ENCODE measurements around the gene CNTNAP2. TPM values are rescaled to one million over a fixed set of nuclear protein-coding genes. Genes with fewer than 3 reads are reported as not detected.

CNTNAP2 gene
- total RNA-seq, 1 donor from 2014 or later, result 110 TPM

DNA sequence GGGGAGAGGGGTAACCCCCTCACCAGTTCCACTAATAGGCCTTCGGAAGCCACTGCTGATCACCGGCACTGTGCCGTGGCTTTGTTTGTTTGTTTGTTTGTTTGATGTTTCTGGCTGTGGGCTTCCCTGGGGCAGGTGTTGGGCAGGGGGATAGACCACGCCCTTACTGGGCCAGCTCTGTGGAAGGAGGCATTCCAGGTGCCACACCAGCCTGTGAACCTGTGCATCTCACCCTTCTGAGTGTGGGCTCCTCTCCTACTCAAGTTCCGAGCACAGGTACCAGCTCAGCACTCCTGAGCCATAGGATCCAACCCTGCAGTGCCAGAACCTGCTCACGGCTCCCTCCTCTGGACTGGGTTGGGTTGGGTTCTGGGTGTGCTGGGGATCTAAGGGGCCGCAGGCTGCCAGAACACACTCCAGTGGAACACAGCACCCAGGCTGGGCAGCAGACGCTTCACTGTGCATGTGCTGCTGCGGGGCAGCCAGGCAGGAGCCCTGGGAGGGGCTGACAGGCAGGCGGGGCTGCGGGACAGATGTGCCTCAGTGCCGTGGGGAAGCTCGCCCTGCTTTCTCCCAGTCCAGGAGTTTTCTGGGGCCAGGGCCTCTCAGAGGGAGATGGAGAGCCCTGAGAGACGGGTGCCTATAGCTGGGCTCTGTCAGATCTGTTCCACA is 1053.9 kb downstream of the CNTNAP2 start:
- DNase-seq (ENCODE audit: low spot score in 2 of 2) (no peak), FAIRE-seq (no peak)

DNA sequence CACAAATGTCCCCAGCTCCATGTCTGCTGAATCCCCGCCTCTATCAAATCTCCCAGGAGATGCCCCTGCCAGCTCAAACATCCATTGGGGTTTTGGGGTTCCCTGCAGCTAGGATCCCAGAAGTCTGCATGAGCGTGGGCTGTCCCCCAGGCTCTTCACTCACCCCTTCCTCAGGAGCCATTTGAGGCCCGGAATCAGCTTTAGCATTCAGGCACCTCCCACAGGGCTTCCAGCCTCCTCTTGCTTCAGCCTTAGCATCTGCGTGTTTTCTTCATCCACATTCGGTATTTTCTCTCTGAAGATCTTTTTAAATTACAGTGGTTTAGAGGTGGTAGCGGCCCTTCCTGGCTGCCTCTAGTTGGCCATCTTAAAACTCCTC is 1054.4 kb downstream of the CNTNAP2 start:
- DNase-seq (ENCODE audit: low spot score in 2 of 2) (no peak), FAIRE-seq (no peak)

DNA sequence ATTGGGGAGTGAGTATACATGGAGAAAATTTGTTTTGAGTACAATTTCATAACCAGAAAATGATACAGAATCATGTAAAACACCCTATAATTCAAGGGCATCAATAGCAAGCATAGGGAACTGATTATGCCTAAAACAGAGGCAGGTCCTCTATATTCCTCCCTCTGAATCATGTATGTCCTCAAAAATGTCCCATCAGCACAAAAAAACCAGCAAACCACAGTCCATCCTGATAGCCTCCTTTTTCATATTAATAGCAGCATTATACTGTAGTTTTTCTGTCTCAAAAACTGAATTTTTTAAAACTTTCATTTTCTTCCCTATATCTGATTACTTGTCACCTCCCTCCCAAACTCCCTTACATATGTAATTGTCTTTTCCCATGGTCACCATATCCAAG is 1057.3 kb downstream of the CNTNAP2 start:
- DNase-seq (ENCODE audit: low spot score in 2 of 2) (no peak), FAIRE-seq (no peak)

DNA sequence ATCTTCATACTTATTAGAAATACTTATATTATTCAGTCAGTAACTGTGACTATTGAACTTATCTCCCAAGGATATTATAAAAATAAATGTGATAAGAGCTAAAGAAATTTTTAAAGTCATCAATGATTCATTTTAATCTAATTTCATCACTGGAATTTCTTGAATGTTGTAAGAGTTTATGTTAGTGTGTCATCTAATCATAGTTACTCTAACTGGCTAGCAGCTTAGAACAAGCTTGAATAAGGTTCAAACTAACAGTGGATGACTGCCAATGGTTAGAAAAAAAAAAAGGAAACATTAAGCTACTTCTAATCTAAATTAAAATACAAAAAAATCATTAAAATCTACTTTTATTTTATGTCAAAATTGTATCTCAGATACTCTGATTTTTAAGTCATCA is 1066.3 kb downstream of the CNTNAP2 start:
- no peak for FAIRE-seq
- DNase-seq (ENCODE audit: low spot score in 2 of 2), result no peak

DNA sequence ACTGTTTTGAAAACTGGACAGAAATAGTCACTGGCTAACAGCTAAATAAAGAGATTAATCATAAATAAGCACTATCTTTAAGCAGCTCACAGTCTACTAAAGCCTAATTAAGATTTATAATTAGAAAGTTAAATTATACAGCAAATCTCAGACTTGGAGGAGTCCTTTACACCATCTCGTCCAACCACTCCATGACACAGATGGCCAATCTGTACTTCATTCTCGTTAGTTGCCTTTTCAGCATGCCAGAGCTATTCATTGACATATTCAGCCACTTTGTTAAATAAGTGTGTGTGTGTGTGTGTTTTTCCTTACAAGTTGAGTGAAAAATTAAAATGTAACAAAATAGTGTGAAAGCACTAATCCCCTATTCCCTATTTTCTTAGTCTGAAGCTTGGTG is 1066.7 kb downstream of the CNTNAP2 start:
- DNase-seq (ENCODE audit: low spot score in 2 of 2) (no peak), FAIRE-seq (no peak)

DNA sequence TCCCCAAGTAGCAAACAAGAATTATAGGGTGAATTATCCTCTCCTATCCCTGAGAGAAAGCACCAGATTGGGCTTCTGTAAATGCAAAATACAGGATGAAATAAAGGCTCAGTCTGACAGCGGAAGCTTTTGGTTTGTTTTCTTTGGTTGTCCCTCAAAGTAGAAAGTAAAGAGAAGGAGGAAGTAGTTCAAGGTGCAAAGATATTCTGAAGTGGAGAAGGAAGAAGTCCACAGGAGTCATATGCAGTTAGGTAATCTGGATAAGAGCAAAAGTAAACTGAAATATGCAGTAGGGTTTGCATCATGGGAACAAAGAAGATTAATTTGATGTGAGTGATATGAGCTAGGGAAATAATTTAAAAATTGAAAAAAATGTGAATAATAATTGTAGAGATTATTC is 1071.9 kb downstream of the CNTNAP2 start:
- DNase-seq (ENCODE audit: low spot score in 2 of 2) (no peak), FAIRE-seq (no peak)

DNA sequence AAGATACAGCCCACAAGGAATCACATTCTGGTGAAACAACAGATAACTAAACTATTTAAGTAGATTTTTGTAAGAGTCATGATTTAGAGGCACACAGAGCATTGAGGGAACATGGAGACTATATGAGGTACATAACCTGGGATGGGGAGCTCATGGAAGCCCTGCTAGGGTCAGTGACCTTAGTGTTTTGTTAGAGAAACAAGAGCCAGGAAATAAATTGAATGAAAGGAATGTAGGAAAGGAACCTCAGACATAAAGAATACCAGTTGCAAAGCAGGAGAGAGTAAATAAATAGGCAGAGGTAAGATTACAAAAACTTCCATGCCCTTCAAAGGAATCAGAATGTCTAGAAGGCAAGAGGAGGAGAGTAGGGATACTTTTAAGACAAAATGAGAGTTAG is 1076.9 kb downstream of the CNTNAP2 start:
- DNase-seq (ENCODE audit: low spot score in 2 of 2), result no peak
- FAIRE-seq, result no peak

DNA sequence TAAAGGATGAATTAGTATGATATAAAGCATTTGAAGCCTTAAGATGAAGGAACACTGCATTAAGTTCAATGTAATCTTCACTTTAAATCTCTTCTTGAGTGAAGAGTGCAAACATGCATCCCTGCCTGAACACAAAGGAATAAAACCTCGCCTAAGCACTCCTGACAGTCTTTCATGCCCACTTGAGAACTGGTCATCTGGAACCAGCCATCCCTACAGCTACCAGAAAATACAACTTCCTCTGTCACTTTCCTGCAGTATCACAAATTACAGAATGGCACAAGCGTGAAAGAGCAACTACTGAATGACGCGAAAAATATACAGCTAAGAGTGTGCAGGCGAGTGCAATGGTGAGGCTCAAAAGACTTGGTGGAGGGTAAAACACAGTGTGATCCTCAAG is 1079.9 kb downstream of the CNTNAP2 start:
- FAIRE-seq (no peak), DNase-seq (ENCODE audit: low spot score in 2 of 2) (no peak)

DNA sequence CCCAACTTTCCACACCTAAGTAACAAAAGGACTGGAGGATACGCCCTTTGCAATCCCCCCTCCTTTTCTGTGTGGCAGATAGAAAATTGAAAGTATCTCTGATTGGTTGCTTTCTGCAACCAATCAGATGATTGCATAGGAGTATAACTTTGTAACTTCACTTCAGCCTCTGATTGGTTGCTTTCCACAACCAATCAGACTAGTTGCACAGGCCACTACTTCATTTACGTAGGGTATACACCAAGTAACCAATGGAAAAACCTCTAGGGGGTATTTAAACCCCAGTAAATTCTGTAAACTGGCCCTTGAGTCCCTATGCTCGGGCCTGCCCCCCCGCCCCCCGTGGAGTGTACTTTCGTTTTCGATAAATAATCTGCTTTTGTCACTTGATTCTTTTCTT is 1080.4 kb downstream of the CNTNAP2 start:
- DNase-seq (ENCODE audit: low spot score in 2 of 2) (no peak), FAIRE-seq (no peak)

DNA sequence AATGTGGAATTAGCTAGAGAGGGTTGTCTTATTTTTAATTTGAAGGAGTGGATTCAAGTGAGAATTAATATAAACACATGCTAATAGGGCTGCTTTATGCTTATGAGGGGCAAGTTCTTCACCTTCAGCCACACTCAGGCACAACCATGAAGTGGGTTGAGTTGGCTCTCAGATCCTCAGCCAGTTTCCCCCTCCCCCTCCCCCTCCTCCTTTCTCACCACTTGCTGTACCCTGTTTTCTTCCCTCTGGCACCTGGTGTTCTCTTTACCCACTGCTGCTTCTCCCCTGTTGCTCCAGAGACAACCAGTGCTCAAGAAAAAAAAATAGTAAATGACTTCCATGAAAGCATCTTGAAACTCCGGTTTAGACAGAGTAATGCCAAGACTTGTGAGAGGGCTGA is 1083.3 kb downstream of the CNTNAP2 start:
- no peak for DNase-seq (ENCODE audit: low spot score in 2 of 2)
- no peak for FAIRE-seq

DNA sequence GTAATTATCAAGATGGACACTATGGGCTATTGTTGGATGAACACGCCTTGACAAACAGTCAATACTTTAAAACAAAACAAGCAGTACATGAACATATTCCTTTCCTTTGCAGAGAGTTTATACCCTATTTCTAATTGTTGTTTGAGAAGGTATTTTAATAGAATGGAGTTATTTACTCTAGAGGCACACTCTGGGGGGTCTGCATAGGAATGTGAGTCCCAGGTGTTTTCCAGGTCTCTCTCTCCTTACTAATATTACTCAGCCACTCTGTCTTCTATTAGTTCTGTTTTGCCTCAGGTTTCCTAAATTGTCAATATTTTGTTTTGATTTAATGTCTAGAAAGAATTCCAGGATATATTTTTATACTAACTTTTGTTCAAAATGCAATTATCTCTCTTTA is 1091.4 kb downstream of the CNTNAP2 start:
- DNase-seq (ENCODE audit: low spot score in 2 of 2), result no peak
- no peak for FAIRE-seq

DNA sequence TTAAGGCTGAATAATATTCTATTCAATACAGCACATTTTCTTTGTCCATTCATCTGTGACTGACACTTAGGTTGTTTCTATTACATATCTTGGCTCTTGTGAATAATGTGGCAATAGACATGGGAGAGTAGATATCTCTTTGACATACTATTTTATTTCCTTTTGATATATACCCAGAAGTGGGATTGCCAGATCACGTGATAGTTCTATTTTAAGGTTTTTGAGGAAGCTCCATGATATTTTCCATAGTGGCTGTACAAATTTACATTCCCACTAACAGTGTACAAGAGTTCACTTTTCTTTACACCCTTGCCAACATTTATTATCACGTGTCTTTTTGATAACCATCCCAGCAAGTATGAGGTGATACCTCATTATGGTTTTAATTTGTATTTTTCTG is 1114.7 kb downstream of the CNTNAP2 start:
- FAIRE-seq (no peak), DNase-seq (ENCODE audit: low spot score in 2 of 2) (no peak)

DNA sequence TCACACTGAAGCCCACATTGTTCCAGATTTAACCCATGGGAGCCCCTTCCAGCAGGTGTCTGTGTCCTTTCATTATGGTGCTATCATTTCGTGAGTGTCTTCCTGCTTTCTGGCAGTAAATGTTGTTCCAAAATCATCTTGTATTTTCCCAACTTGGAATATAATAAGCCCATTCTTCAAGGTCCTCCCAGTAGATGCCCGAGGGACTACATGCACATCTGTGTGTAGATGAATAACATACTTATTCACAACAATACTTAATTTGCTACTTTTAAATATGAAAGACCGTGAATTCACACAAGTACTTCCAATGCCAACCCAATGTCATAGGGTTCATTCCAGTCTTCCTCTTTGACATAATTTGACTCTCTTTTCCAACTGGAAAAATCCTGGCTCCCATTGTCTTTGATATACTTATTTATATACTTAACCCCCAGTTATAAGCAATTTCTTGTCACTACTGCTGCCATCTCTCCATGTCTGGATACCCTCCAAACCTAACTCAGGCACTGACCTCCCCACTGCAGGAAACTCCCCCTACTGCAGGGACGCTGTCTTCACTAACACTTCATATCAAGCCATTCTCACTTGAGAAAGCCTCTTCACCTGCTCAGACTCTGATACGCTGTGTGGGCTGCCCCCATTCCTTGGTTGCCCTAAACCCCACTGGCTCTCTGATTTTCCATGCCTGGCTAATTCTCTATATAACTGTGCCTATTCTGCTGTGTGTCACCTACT is 1119.2 kb downstream of the CNTNAP2 start:
- no peak for FAIRE-seq

DNA sequence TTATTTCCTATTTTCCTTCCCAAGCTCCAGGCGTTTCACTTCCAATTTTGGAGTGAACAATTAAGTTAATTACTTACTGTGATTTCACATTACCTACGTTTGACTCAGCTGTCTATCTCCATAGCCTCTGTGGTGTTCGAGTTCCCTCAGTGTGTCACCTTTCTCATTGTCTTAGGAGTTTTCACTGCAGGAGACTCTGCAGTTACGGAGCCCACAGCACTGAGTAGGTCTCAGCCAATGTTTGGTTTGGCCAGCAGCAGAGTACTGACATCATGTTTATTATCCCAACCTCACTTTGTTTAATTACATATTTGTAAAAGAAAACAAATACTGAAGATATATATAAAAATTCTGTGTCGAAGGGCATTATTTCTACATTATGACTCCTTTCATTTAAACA is 1123.9 kb downstream of the CNTNAP2 start:
- DNase-seq (ENCODE audit: low spot score in 2 of 2) (no peak), FAIRE-seq (no peak)

More for the DNA sequence above, 1119.2 kb downstream of the CNTNAP2 start:
- no peak for DNase-seq (ENCODE audit: low spot score in 2 of 2)

DNA sequence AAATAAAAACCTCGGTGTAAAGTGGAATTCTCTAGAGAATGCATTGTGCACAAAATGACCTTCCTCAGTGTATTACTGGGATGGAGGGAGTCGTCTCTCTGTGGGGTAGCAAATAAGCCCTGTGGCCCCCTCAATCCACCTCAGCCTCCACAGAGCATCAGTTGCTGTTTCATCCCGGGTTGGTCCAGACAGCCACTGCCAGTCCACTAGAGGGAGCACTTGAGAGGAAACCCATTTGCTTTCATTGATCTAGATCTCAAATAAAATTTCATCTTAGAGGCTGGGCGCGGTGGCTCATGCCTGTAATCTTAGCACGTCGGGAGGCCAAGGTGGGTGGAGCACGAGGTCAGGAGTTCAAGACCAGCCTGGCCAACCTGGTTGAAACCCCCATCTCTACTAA is 1128.7 kb downstream of the CNTNAP2 start:
- no peak for FAIRE-seq
- DNase-seq (ENCODE audit: low spot score in 2 of 2), result no peak

DNA sequence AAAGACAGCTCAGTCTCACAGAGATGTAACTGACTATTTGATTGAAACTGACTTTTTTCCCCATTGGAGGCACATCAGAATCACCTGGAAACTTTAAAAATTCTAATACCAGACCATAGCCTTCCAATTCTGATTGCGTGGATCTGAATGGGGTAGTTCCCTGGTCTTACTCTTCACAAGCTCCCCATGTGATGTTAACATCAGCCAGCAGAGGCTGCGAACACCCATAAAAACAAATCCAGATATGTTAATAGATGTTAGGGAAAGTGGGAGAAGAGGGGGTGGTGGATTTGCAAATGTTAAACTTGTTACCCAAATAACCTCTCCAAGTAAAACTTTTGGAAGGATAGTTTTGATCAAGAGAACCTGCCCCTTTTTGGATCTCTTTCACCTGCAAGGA is 1133.4 kb downstream of the CNTNAP2 start:
- no peak for DNase-seq (ENCODE audit: low spot score in 2 of 2)
- FAIRE-seq, result no peak

DNA sequence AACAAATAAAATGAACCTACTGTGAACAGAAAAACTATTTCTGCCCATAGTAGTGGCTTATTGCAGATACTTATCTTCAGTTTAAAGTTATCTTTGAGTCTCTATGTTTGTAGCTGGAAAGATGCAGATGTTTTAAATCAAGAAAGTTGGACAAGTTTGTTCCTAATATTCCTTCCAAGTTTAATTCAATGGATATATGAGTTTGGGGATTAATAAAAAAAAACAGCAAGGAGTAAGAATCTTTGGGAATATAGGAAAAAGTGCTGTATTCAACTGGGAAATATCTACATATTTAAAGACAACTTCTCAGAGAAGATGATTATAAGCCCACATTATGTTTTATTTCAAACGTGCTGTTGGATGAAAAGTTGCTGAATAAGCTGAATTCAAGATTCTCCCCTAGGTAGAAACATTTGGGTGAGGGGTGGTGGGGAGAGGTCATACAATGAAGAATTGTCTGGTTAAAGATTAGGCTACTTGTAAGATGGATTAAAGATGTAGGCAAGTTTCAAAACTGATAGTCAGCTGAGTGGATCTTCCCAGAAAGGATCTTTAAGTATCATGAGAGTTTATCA is 1135.2 kb downstream of the CNTNAP2 start:
- no peak for FAIRE-seq
- DNase-seq (ENCODE audit: low spot score in 2 of 2), result no peak

DNA sequence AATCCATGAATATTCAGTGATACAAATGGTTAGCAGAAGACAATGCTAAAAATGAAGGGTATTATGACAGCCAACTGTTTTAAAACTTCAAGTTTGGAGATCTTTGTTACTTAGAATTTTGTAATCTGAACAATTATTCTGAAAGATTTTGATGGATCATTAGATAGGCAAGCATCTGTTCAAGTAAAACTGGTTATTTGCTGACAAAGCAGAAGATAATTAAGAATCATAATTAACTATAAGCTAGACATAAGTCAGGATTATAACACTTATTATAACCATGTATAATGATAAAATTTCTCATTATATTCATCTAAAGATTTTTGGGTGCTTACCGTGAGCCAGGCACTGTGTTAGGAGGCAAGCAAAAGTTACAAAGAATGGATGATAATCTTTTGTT is 1145.1 kb downstream of the CNTNAP2 start:
- FAIRE-seq (no peak), DNase-seq (ENCODE audit: low spot score in 2 of 2) (no peak)

DNA sequence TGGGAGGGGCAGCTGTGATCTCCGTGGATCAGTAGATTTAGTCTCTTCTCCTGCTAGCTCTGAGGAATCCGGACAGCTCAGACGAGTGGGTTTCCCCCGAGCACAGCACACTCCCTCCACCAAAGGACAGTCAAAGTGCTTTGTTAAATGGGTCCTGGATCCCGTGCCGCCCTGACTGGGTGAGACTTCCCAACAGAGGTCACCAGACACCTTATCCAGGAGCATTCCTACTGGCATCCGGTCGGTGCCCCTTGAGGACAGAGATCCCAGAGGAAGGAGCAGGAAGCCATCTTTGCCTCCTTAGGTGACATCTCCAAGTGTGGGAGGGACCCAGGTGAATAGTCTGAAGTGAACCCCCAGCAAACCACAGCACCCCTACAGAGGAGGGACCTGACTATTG is 1148.9 kb downstream of the CNTNAP2 start:
- FAIRE-seq (no peak), DNase-seq (ENCODE audit: low spot score in 2 of 2) (no peak)

DNA sequence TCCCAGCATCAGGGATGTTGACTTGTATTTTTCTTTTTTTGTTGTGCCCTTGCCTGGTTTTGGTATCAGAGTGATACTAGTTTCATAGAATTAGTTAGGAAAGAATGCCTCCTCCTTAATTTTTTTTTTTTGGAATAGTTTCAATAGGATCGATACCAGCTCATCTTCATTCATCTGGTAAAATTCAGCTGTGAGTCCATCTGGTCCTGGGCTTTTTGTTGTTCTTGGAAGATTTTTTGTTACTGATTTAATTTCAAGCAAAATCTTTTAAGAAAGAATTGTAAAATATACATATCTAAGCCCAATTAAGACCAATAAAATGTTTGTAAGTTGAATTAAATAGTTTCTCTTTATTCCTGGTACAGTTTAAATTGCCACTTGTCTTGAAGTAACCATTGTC is 1159.5 kb downstream of the CNTNAP2 start:
- DNase-seq (ENCODE audit: low spot score in 2 of 2), result no peak

DNA sequence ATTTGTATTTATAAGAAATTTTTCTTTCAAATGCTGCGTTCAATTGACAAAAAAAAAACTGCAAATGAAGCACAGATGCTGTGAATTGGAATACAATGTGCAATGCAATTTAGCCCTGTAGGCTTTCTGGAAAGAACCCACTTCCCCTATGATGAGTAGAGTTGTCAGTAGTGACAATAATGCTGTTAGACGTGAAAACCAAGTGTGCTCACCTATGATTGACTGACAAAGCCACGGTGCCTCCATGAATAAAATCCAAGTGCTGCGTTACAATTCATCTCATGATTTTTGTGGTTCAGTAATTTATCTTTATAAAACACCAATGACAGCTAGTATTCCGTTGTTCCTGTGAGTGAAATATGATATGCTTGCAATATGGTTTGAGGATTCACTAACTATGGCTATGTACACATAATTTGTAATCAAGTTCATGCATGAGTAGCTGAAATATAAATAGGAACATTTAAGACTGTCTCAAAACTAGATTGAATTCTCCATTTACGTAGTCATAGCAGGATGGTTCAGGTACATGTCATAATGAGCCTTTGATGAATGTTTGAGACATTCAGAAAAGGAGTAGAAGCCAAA is 1160.3 kb downstream of the CNTNAP2 start:
- no peak for FAIRE-seq
- DNase-seq (ENCODE audit: low spot score in 2 of 2), result no peak

More for the DNA sequence above, 1159.5 kb downstream of the CNTNAP2 start:
- no peak for FAIRE-seq

DNA sequence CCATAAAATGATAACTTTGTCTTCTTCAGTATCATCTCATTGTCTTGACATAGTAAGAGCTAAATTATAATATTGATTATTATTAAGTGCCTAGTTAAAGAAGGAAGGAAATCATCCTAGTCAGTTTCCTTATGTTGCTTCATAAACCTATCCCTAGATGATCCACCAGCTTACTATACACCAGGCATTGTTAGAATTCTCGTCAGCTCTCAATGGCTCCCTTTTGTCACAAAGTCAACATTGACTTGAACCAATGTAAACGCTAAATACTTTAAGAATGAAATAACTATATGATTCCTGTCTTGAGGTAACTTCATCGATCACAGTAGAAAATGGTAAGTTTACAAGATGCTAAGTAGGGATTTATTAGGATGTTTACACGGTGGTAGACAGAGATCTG is 1162.9 kb downstream of the CNTNAP2 start:
- DNase-seq (ENCODE audit: low spot score in 2 of 2), result no peak
- no peak for FAIRE-seq

Data from frontal cortex (tissue), 4 donors.